GM11168 (cell line): ENCODE measurements around the gene CR2.
"Not testable (repeated sequence)": the region's sequence is repeated elsewhere in the genome, so short reads cannot be mapped to it uniquely, and the experiment has no call there.

Source experiments
- in situ Hi-C: fragments of 300-500 bp; cut with MboI; formaldehyde crosslinking; loops from one replicate; pipeline ENCODE4 v1.12.0; 2022; ENCODE audit warnings: low sequenced_read_pairs; ENCODE audit not compliant: unreplicated experiment

CR2 gene

GRCh38 chr1:207501071-207501470 is 46.9 kb downstream of the CR2 start:
- in situ Hi-C loops: no loop called here

GRCh38 chr1:207502726-207503125 is 48.6 kb downstream of the CR2 start:
- in situ Hi-C loops: no loop called here

GRCh38 chr1:207503950-207504349 is 49.8 kb downstream of the CR2 start:
- in situ Hi-C loops: no loop called here

- in situ Hi-C loops: no loop called here
These were observed 50.3 kb downstream of the CR2 start for GRCh38 chr1:207504438-207504837.

GRCh38 chr1:207510444-207510843 is 56.3 kb downstream of the CR2 start:
- in situ Hi-C loops: no loop called here

- in situ Hi-C loops: no loop called here
These were observed 60.8 kb downstream of the CR2 start for GRCh38 chr1:207514890-207515289.

- in situ Hi-C loops: no loop called here
These were observed 62.6 kb downstream of the CR2 start for GRCh38 chr1:207516729-207517128.

GRCh38 chr1:207518608-207519236 is 64.6 kb downstream of the CR2 start:
- in situ Hi-C loops: no loop called here

- in situ Hi-C loops: no loop called here
These were observed 65.6 kb downstream of the CR2 start for GRCh38 chr1:207519505-207520399.

GRCh38 chr1:207520400-207521345 is 66.5 kb downstream of the CR2 start:
- in situ Hi-C loops: not testable (repeated sequence)

GRCh38 chr1:207525239-207525638 is 71.1 kb downstream of the CR2 start:
- in situ Hi-C loops: not testable (repeated sequence)

GRCh38 chr1:207528401-207528800 is 74.3 kb downstream of the CR2 start:
- in situ Hi-C loops: not testable (repeated sequence)

- in situ Hi-C loops: not testable (repeated sequence)
These were observed 82.1 kb downstream of the CR2 start for GRCh38 chr1:207536263-207536662.
